Right atrium auricular region (tissue), 2 donors: ENCODE data around the gene PTK7. TPM values are rescaled to one million over a fixed set of nuclear protein-coding genes. Genes with fewer than 3 reads are reported as not detected.
"Not testable (repeated sequence)": the region's sequence is repeated elsewhere in the genome, so short reads cannot be mapped to it uniquely, and the experiment has no call there.

Source experiments
- DNase-seq: peaks from one replicate; pipeline ENCODE4 v3.0.0-alpha.2; 2019; ENCODE audit warnings: low spot score
- H3K27ac ChIP-seq, 2 donors: fragments of 200-600 bp; sonication (generic); 1 replicate in 1 of 2; 2 replicates in 1 of 2; pipeline ENCODE4 v1.5.1; 2016 to 2019
- H3K27me3 ChIP-seq, 2 donors: fragments of 200-600 bp; sonication (generic); one replicate each; pipeline versions ENCODE4 v1.5.1 to v1.6.0; 2017 to 2019
- H3K36me3 ChIP-seq: fragments of 200-600 bp; sonication (generic); one replicate; pipeline ENCODE4 v1.5.1; 2016
- H3K4me1 ChIP-seq, 2 donors: fragments of 200-600 bp; sonication (generic); one replicate each; pipeline versions ENCODE4 v1.5.1 to v1.6.0; 2017 to 2019
- H3K4me3 ChIP-seq, 2 donors: fragments of 200-600 bp; sonication (generic); 1 replicate in 1 of 2; 2 replicates in 1 of 2; pipeline ENCODE4 v1.5.1; 2017 to 2019; ENCODE audit warnings: mild to moderate bottlenecking in 1 of 2, moderate library complexity in 1 of 2
- H3K9me3 ChIP-seq, 2 donors: fragments of 200-600 bp; sonication (generic); one replicate each; pipeline ENCODE4 v1.5.1; 2019
- total RNA-seq, 2 donors: library from RNA; depleted of rRNA; stranded (reverse); fragments of >200 nt; gene quantifications; one replicate each; pipeline ENCODE4 v1.1.0, GENCODE V29; 2016
- TF ChIP-seq, protein P1 (sequence below), 2 donors: fragments of 200-600 bp; sonication (generic); IDR thresholded peaks; one replicate each; pipeline ENCODE4 v1.5.1; 2019; ENCODE audit warnings: antibody characterized with exemption in 2 of 2

The PTK7 gene
- total RNA-seq, 2 donors from 2014 or later = 4.5 to 12.7 TPM

DNA sequence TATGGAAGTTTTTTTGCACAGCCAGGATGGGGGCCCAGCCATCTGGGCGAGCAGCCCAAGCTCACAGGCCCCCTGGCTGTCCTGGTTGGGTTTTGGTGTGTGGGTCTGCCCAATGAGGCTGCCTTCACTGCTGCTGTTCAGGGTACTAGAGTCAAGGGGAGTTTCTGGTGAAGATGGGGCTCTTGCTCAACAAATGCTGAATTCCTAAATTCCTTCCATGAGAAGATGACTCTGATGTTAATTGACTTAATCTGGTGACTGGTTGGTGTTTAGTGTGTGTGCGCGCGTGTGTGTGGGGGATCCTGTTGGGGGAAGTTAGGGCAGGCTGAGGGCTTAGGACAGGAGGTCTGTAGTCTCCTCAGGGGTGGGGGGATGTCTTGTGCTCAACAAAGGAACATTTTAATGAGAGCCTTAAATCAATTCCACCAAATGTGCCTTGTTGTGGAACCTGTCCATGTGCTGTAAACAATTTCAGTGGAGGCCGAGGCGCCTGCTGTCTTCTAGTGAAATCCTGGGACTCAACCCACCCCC lies 1.9 kb downstream of the PTK7 start:
- Histone ChIP-seq H3K4me3 (no peak overlapping the region), H3K27ac (no peak overlapping the region), H3K36me3 (peaks cover 10% of the 10 kb centered on the region), H3K27me3 (no peaks in the 10 kb centered on the region), H3K4me1 (peaks cover 0 to 21% of the 10 kb centered on the region in 2 donors), H3K9me3 (no peaks in the 10 kb centered on the region)
- TF ChIP-seq, protein P1, sequence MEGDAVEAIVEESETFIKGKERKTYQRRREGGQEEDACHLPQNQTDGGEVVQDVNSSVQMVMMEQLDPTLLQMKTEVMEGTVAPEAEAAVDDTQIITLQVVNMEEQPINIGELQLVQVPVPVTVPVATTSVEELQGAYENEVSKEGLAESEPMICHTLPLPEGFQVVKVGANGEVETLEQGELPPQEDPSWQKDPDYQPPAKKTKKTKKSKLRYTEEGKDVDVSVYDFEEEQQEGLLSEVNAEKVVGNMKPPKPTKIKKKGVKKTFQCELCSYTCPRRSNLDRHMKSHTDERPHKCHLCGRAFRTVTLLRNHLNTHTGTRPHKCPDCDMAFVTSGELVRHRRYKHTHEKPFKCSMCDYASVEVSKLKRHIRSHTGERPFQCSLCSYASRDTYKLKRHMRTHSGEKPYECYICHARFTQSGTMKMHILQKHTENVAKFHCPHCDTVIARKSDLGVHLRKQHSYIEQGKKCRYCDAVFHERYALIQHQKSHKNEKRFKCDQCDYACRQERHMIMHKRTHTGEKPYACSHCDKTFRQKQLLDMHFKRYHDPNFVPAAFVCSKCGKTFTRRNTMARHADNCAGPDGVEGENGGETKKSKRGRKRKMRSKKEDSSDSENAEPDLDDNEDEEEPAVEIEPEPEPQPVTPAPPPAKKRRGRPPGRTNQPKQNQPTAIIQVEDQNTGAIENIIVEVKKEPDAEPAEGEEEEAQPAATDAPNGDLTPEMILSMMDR (IDR thresholded peaks at IDR 0.05) = no peak
- no peak for DNase-seq

DNA sequence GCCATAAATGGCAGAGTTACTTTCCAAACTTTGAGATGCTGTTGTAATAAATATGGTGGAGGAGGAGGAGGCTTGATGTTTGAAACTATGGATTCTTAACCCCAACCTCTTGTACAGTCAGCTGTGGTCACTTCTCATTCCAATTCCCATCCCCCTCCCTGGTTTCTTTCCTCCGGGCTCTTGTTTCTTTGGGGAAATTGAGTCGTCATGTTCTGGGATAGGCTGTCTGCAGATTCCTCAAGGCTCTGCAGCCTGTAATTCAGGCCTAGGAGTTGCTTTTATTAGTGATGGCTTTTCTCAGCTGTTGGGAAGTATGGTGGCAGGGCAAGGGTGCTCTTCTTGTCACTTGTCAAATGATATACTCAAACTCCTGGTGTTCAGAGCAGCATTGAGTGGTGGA lies 2.6 kb downstream of the PTK7 start:
- H3K4me3 ChIP-seq = no peak overlapping the region
- no peaks in the 10 kb centered on the region for H3K27me3 ChIP-seq
- no peak for DNase-seq
- peaks cover 4% of the 10 kb centered on the region for H3K36me3 ChIP-seq
- H3K9me3 ChIP-seq = no peaks in the 10 kb centered on the region
- TF ChIP-seq, protein P1 (IDR thresholded peaks at IDR 0.05) = no peak
- peaks cover 0 to 21% of the 10 kb centered on the region in 2 donors for H3K4me1 ChIP-seq
- H3K27ac ChIP-seq = no peak overlapping the region

DNA sequence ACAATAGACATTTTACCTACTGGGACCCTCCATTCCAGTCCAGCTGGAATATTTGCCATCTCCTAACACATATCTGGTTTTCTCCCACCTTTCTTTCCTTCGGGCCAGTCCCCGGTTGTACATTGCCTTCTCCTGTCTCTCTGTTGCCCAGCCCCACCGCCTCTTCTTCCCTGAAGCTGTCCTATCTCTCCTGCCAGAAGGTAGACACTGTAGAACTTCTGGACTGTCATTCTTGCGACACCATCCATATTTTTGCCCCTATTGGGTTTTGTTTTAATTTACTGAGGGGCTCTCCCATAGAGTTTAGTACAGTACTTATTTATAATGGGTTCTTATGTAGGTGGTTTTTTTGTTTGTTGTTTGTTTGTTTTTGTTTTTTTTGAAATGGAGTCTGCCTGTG lies 4.9 kb downstream of the PTK7 start:
- Histone ChIP-seq H3K9me3 (no peaks in the 10 kb centered on the region), H3K27ac (no peak overlapping the region), H3K4me3 (no peak overlapping the region), H3K27me3 (no peaks in the 10 kb centered on the region), H3K36me3 (no peaks in the 10 kb centered on the region), H3K4me1 (peaks cover 0 to 14% of the 10 kb centered on the region in 2 donors)
- DNase-seq = no peak
- TF ChIP-seq, protein P1 (IDR thresholded peaks at IDR 0.05) = no peak

DNA sequence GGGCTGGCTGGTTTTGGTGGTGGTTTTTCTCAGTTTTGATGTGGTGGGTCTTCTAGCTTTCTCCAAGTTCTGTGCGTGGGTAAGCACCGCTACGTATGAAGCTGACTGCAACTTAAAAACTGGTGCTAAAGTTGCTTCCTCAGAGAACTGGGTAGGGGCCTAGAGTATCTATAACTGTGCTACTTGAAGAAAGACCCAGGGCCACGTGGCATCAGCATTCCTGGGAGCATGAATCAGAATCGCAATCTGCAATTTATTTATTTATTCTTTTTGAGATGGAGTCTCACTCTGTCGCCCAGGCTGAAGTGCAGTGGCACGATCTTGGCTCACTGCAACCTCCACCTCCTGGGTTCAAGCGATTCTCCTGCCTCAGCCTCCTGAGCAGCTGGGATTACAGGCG lies 5.8 kb downstream of the PTK7 start:
- H3K4me1 ChIP-seq, H3K4me3 ChIP-seq, DNase-seq, H3K36me3 ChIP-seq, H3K9me3 ChIP-seq, H3K27me3 ChIP-seq, H3K27ac ChIP-seq: not testable (repeated sequence)

DNA sequence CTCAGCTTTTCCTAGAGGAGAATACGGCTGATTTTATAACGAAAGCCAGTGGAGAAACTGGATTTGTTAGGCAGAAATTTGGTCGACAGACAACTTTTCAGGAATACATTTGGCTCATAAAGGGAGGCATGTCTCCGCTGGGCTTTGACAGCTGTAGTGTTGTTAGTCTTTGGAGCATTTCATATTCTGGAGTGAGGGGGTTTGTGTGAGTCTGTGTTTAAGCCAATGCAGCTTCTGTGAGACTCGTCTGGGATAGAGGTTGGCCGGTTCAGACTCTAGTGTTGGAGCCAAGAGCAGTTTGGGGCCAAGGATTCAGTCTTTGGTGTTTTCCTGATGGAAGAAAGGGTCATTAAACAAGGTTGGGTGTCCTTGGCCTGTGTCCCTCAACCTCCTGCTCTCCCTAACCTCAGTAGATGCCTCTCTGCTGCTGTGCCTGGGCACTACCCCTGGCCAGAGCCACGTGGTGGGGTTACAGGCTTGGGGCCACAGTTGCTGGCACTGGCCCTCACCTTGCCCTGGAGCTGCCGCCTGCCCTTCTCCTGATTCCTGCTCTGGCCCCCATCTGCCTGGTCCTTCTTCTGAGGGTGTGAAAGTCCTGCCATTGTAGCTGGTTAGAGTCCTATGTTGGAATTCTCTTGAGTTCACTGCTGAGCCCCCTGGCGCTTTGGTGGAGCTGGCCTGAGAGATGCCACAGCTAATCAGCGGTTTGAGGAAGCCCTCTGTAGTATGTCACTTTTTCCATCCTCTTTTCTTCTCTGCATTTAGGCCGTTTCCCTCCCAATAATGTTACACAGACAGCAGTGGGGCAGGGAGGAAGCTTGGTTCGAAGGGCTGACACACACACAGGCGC lies 6.9 kb downstream of the PTK7 start:
- no peak for DNase-seq
- no peaks in the 10 kb centered on the region for H3K27me3 ChIP-seq
- no peaks in the 10 kb centered on the region for H3K9me3 ChIP-seq
- H3K27ac ChIP-seq = no peak overlapping the region
- no peaks in the 10 kb centered on the region for H3K36me3 ChIP-seq
- no peaks in the 10 kb centered on the region for H3K4me1 ChIP-seq
- H3K4me3 ChIP-seq = no peak overlapping the region
- TF ChIP-seq, protein P1 (IDR thresholded peaks at IDR 0.05) = no peak

DNA sequence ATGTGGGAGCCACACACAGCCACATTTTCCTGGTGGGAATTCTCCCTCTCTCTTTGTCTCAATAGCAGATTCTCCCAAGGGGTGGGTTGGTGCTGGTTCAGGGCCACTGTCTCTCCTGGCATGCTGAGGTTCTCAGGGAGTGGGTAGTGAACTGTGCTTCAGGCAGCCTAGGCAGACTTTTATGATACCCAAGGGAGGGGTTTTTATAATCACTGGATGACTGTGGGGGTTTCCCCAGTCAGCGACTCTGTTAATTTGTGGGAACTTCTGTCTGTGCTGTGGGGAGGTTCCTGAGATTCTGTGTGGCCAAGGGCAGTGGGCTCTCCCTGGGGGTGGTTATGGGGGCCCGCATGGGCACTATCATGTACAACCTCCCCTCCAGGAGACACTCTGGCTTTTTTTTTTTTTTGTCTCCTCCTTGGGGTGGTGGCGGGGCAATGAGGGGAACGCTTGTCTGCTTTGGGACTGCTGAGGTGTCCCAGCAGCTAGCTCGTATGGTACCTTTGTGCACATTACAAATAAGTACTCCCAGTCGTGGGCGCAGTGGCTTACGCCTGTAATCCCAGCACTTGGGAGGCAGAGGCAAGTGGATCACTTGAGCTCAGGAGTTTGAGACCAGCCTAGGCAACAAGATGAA lies 10.0 kb downstream of the PTK7 start:
- no peaks in the 10 kb centered on the region for H3K4me1 ChIP-seq
- no peak for DNase-seq
- H3K4me3 ChIP-seq = no peak overlapping the region
- TF ChIP-seq, protein P1 (IDR thresholded peaks at IDR 0.05) = no peak
- no peaks in the 10 kb centered on the region for H3K36me3 ChIP-seq
- H3K27ac ChIP-seq = no peak overlapping the region
- H3K9me3 ChIP-seq = no peaks in the 10 kb centered on the region
- H3K27me3 ChIP-seq = no peaks in the 10 kb centered on the region
